SK-N-SH (cell line): ENCODE results near the gene FCRL3. TPM values are rescaled to one million over a fixed set of nuclear protein-coding genes. Genes with fewer than 3 reads are reported as not detected.

ENCODE experiments used
- CTCF ChIA-PET: fragments of 300-600, 350-600 bp; formaldehyde crosslinking; extraction: SDS; loops from one replicate; lab custom pipeline; 2021; lab: Yijun Ruan, JAX
- POLR2A ChIA-PET: fragments of 350-600 bp; sonication (Branson Sonifier 250); formaldehyde crosslinking; extraction: SDS; loops from one replicate; lab custom pipeline; 2020; ENCODE audit warnings: antibody characterized with exemption, inconsistent platforms; lab: Yijun Ruan, JAX
- DNase-seq: peaks from one replicate; pipeline ENCODE4 v3.0.0; 2012
- H2AFZ ChIP-seq: fragments of 200-600 bp; sonication (generic); 2 replicates; pipeline ENCODE4 v1.8.1; 2016; ENCODE audit warnings: antibody characterized with exemption, mild to moderate bottlenecking, low read depth
- H3F3A ChIP-seq: fragments of 200-600 bp; sonication (generic); replicated peaks from 2 replicates; pipeline ENCODE3; 2016; ENCODE audit warnings: antibody characterized with exemption, mild to moderate bottlenecking; ENCODE audit not compliant: insufficient read depth
- H3K27ac ChIP-seq, 2 experiments: fragments of 200-500 bp in 1 of 2; fragments of 200-600 bp in 1 of 2; sonication (Bioruptor generic) in 1 of 2; sonication (generic), shearing (Covaris generic) in 1 of 2; 2 replicates each; pipeline versions ENCODE4 v1.5.1 to v1.6.1; 2014 to 2016; ENCODE audit warnings: low read depth in 2 of 2, inconsistent platforms in 1 of 2, low read length in 1 of 2, mild to moderate bottlenecking in 1 of 2, mixed read lengths in 1 of 2
- H3K27me3 ChIP-seq: fragments of 200-600 bp; sonication (generic), shearing (Covaris generic); 2 replicates; pipeline ENCODE4 v1.6.1; 2016; ENCODE audit warnings: mixed run types; ENCODE audit not compliant: insufficient read depth
- H3K36me3 ChIP-seq, 2 experiments: fragments of 200-500 bp in 1 of 2; fragments of 200-600 bp in 1 of 2; sonication (Bioruptor generic) in 1 of 2; sonication (generic) in 1 of 2; replicated peaks in 1 of 2; 2 replicates each; pipeline versions ENCODE3 to v1.5.1; 2014 to 2016; ENCODE audit warnings: low read length in 1 of 2, mild to moderate bottlenecking in 1 of 2; ENCODE audit not compliant: insufficient read depth in 2 of 2, control insufficient read depth in 1 of 2
- H3K4me1 ChIP-seq, 2 experiments: fragments of 200-500 bp in 1 of 2; fragments of 200-600 bp in 1 of 2; sonication (Bioruptor generic) in 1 of 2; sonication (generic), shearing (Covaris generic) in 1 of 2; 2 replicates each; pipeline versions ENCODE4 v1.5.1 to v1.6.1; 2014 to 2016; ENCODE audit warnings: low read depth in 1 of 2, low read length in 1 of 2, mixed run types in 1 of 2; ENCODE audit not compliant: insufficient read depth in 2 of 2, control insufficient read depth in 1 of 2
- H3K4me2 ChIP-seq: fragments of 200-600 bp; sonication (generic), shearing (Covaris generic); 2 replicates; pipeline ENCODE4 v1.6.1; 2017; ENCODE audit warnings: mixed run types
- H3K4me3 ChIP-seq, 2 experiments: fragments of 200-500 bp in 1 of 2; fragments of 200-600 bp in 1 of 2; sonication (Bioruptor generic) in 1 of 2; sonication (generic), shearing (Covaris generic) in 1 of 2; 2 replicates each; pipeline versions ENCODE4 v1.5.1 to v1.8.1; 2014 to 2016; ENCODE audit warnings: low read depth in 2 of 2, inconsistent platforms in 1 of 2, low read length in 1 of 2, mild to moderate bottlenecking in 1 of 2, mixed read lengths in 1 of 2, moderate library complexity in 1 of 2
- H3K79me2 ChIP-seq: fragments of 200-600 bp; sonication (generic); 2 replicates; pipeline ENCODE4 v1.8.1; 2017; ENCODE audit warnings: mild to moderate bottlenecking; ENCODE audit not compliant: insufficient read depth
- H3K9ac ChIP-seq: fragments of 200-600 bp; sonication (generic); 2 replicates; pipeline ENCODE4 v1.6.1; 2017; ENCODE audit warnings: mixed run types
- H3K9me2 ChIP-seq: fragments of 200-600 bp; sonication (generic); 2 replicates; pipeline ENCODE4 v1.6.1; 2017; ENCODE audit warnings: mixed run types
- H3K9me3 ChIP-seq: fragments of 200-600 bp; sonication (generic); 2 replicates; pipeline ENCODE4 v1.6.1; 2017; ENCODE audit warnings: mixed run types, mild to moderate bottlenecking, moderate library complexity
- H4K20me1 ChIP-seq: fragments of 200-600 bp; sonication (generic); 2 replicates; pipeline ENCODE4 v1.6.1; 2017; ENCODE audit warnings: mild to moderate bottlenecking, mixed run types; ENCODE audit not compliant: insufficient read depth
- CHD2 ChIP-seq: fragments of 150-350 bp; IDR thresholded peaks from 2 replicates; pipeline ENCODE4 v1.6.1; 2018; ENCODE audit warnings: low read length; ENCODE audit not compliant: partially characterized antibody
- EP300 ChIP-seq, 2 experiments: IDR thresholded peaks; 2 replicates each; pipeline versions ENCODE4 v1.4.0 to v1.6.1; 2012; ENCODE audit warnings: borderline replicate concordance in 1 of 2, low read depth in 1 of 2, low read length in 1 of 2
- EZH2phosphoT487 ChIP-seq: fragments of 200-600 bp; sonication (generic); IDR thresholded peaks from 2 replicates; pipeline ENCODE4 v1.6.1; 2017; ENCODE audit warnings: low read depth, mixed run types, mild to moderate bottlenecking, antibody characterized with exemption, moderate library complexity, borderline replicate concordance
- FOXJ3 ChIP-seq: sonication (generic); formaldehyde crosslinking; IDR thresholded peaks from 2 replicates; pipeline ENCODE4 v1.5.1; 2020; ENCODE audit warnings: mild to moderate bottlenecking, missing genetic modification reagents
- FOXM1 ChIP-seq: IDR thresholded peaks from 2 replicates; pipeline ENCODE4 v1.4.0; 2012; ENCODE audit warnings: low read depth, mild to moderate bottlenecking
- GATA2 ChIP-seq: sonication (generic); formaldehyde crosslinking; IDR thresholded peaks from 2 replicates; pipeline ENCODE4 v1.5.0; 2020; ENCODE audit warnings: mild to moderate bottlenecking, missing genetic modification reagents
- MEF2A ChIP-seq: IDR thresholded peaks from 2 replicates; pipeline ENCODE4 v1.4.0; 2012; ENCODE audit warnings: low read depth, borderline replicate concordance
- NFIC ChIP-seq: IDR thresholded peaks from 2 replicates; pipeline ENCODE4 v1.4.0; 2012; ENCODE audit warnings: borderline replicate concordance
- NRF1 ChIP-seq: IDR thresholded peaks from 2 replicates; pipeline ENCODE4 v1.6.1; 2012; ENCODE audit warnings: low read depth, mild to moderate bottlenecking, low read length
- RFX5 ChIP-seq: IDR thresholded peaks from 2 replicates; pipeline ENCODE4 v1.6.1; 2012; ENCODE audit warnings: mild to moderate bottlenecking, improper control_type of control experiment, low read length
- SIN3A ChIP-seq: IDR thresholded peaks from 2 replicates; pipeline ENCODE4 v1.6.1; 2012; ENCODE audit warnings: low read depth, mild to moderate bottlenecking, low read length, moderate library complexity, borderline replicate concordance
- SMC3 ChIP-seq: IDR thresholded peaks from 2 replicates; pipeline ENCODE4 v1.6.1; 2012; ENCODE audit warnings: low read depth, low read length, improper control_type of control experiment
- TEAD4 ChIP-seq: IDR thresholded peaks from 2 replicates; pipeline ENCODE4 v1.4.0; 2012; ENCODE audit warnings: mild to moderate bottlenecking, borderline replicate concordance; ENCODE audit not compliant: insufficient read depth
- YY1 ChIP-seq: IDR thresholded peaks from 2 replicates; pipeline ENCODE4 v1.4.0; 2012; ENCODE audit warnings: low read depth, mild to moderate bottlenecking
- WGBS: methylation state at CpG from one replicate; pipeline ENCODE4 v1.1.6; 2017; ENCODE audit warnings: low lambda C conversion rate; 5-methylcytosine and 5-hydroxymethylcytosine counted together
- polyA plus RNA-seq, 3 experiments: library from polyadenylated mRNA; depleted of rRNA; stranded (reverse); fragments of >200 nt; gene quantifications; 2 replicates each; pipeline ENCODE4 v1.2.3, GENCODE V29; 2012
- TF ChIP-seq, protein P1 (sequence below): IDR thresholded peaks from 2 replicates; pipeline ENCODE4 v1.4.0; 2012; ENCODE audit warnings: low read depth
- TF ChIP-seq, protein P2 (sequence below): fragments of 150-350 bp; IDR thresholded peaks from 2 replicates; pipeline ENCODE4 v1.6.1; 2017; ENCODE audit warnings: antibody characterized with exemption, low read length, low read depth, borderline replicate concordance
- TF ChIP-seq, protein P3 (sequence below): fragments of 200-600 bp; sonication (generic); IDR thresholded peaks from 2 replicates; pipeline ENCODE4 v1.6.1; 2017; ENCODE audit warnings: antibody characterized with exemption, mild to moderate bottlenecking, moderate library complexity
- TF ChIP-seq, protein P4 (sequence below): IDR thresholded peaks from 2 replicates; pipeline ENCODE4 v1.6.1; 2012; ENCODE audit warnings: mild to moderate bottlenecking, low read depth, low read length, moderate library complexity

Gene FCRL3
- polyA plus RNA-seq, 1 of the 3 experiments (the other 2 are of a cell fraction): not detected

DNA sequence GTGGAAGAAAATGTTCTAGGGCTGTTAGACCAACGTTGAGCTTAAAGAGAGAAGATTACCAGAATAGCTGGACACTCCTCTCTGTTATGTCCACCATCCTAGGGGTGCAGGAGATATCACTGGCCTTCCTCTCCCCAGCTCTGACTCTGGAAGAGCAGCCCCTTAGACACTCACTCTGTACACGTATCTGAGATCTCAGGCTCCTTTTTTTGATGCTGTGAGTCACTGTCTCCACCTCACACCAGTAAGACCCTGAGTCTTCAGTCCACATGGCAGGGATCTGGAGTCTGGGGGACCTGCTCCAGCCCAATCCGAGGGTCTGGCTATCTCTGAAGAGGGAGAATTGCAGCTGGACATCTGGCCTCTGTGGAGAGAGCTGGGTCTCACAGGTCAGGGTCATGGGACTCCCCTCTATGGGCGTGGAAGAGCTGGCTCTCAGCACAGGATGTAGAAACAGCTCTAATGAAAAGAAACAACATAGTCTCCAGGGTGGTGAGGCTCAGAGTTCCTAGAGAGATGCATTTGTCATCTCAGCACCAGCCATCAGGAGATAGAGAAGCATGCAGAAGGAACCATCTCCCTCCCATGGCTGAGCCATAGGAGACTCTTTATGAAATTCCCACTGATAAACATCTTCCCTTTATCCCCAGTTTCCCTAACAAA, 3.5 kb downstream of the FCRL3 start:
- Histone ChIP-seq H3K4me3 (no peak overlapping the region), H3K27ac (no peak overlapping the region), H4K20me1 (no peaks in the 10 kb centered on the region), H3K9me3 (no peaks in the 10 kb centered on the region), H3K4me1 (no peaks in the 10 kb centered on the region), H2AFZ (no peak overlapping the region), H3K36me3 (no peaks in the 10 kb centered on the region), H3K9ac (no peak overlapping the region), H3F3A (no peaks in the 10 kb centered on the region), H3K27me3 (peaks cover 6% of the 10 kb centered on the region; the same call in 1 of the 2 replicates), H3K9me2 (no peaks in the 10 kb centered on the region), H3K4me2 (no peak overlapping the region), H3K79me2 (no peaks in the 10 kb centered on the region)
- TF ChIP-seq, protein P1, sequence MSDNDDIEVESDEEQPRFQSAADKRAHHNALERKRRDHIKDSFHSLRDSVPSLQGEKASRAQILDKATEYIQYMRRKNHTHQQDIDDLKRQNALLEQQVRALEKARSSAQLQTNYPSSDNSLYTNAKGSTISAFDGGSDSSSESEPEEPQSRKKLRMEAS: no peak
- TF ChIP-seq MEF2A: no peak
- TF ChIP-seq, protein P2, sequence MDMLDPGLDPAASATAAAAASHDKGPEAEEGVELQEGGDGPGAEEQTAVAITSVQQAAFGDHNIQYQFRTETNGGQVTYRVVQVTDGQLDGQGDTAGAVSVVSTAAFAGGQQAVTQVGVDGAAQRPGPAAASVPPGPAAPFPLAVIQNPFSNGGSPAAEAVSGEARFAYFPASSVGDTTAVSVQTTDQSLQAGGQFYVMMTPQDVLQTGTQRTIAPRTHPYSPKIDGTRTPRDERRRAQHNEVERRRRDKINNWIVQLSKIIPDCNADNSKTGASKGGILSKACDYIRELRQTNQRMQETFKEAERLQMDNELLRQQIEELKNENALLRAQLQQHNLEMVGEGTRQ: no peak
- no peak for TF ChIP-seq GATA2
- TF ChIP-seq, protein P3, sequence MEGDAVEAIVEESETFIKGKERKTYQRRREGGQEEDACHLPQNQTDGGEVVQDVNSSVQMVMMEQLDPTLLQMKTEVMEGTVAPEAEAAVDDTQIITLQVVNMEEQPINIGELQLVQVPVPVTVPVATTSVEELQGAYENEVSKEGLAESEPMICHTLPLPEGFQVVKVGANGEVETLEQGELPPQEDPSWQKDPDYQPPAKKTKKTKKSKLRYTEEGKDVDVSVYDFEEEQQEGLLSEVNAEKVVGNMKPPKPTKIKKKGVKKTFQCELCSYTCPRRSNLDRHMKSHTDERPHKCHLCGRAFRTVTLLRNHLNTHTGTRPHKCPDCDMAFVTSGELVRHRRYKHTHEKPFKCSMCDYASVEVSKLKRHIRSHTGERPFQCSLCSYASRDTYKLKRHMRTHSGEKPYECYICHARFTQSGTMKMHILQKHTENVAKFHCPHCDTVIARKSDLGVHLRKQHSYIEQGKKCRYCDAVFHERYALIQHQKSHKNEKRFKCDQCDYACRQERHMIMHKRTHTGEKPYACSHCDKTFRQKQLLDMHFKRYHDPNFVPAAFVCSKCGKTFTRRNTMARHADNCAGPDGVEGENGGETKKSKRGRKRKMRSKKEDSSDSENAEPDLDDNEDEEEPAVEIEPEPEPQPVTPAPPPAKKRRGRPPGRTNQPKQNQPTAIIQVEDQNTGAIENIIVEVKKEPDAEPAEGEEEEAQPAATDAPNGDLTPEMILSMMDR: no peak
- no peak for TF ChIP-seq FOXM1
- no peak for TF ChIP-seq SMC3
- no peak for TF ChIP-seq EP300 (IDR thresholded peaks at IDR 0.05; ENCODE audit: borderline replicate concordance in 1 of 2, low read depth in 1 of 2, low read length in 1 of 2)
- TF ChIP-seq, protein P4, sequence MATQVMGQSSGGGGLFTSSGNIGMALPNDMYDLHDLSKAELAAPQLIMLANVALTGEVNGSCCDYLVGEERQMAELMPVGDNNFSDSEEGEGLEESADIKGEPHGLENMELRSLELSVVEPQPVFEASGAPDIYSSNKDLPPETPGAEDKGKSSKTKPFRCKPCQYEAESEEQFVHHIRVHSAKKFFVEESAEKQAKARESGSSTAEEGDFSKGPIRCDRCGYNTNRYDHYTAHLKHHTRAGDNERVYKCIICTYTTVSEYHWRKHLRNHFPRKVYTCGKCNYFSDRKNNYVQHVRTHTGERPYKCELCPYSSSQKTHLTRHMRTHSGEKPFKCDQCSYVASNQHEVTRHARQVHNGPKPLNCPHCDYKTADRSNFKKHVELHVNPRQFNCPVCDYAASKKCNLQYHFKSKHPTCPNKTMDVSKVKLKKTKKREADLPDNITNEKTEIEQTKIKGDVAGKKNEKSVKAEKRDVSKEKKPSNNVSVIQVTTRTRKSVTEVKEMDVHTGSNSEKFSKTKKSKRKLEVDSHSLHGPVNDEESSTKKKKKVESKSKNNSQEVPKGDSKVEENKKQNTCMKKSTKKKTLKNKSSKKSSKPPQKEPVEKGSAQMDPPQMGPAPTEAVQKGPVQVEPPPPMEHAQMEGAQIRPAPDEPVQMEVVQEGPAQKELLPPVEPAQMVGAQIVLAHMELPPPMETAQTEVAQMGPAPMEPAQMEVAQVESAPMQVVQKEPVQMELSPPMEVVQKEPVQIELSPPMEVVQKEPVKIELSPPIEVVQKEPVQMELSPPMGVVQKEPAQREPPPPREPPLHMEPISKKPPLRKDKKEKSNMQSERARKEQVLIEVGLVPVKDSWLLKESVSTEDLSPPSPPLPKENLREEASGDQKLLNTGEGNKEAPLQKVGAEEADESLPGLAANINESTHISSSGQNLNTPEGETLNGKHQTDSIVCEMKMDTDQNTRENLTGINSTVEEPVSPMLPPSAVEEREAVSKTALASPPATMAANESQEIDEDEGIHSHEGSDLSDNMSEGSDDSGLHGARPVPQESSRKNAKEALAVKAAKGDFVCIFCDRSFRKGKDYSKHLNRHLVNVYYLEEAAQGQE: no peak
- TF ChIP-seq FOXJ3 (CRISPR knock-in tag): no peak
- TF ChIP-seq EZH2phosphoT487: no peak
- TF ChIP-seq YY1: no peak
- TF ChIP-seq CHD2: no peak
- TF ChIP-seq TEAD4: no peak
- no peak for TF ChIP-seq SIN3A
- no peak for TF ChIP-seq NFIC
- no peak for TF ChIP-seq NRF1
- TF ChIP-seq RFX5: no peak
- DNase-seq: no peak
- POLR2A ChIA-PET: no interaction called here
- CTCF ChIA-PET: no interaction called here
- WGBS: 0% methylated on average over 4 of the region's 4 CpGs
